H9 (cell line): ENCODE results near the gene MROH2B. TPM values are rescaled to one million over a fixed set of nuclear protein-coding genes. Genes with fewer than 3 reads are reported as not detected.
"Not testable (repeated sequence)": the region's sequence is repeated elsewhere in the genome, so short reads cannot be mapped to it uniquely, and the experiment has no call there.

Source experiments
- DNase-seq: peaks from one replicate; pipeline ENCODE4 v3.0.0-alpha.2; 2017
- H2AFZ ChIP-seq: one replicate; pipeline ENCODE4 v1.6.1; 2013; ENCODE audit warnings: mild to moderate bottlenecking, low read length, control low read depth, moderate library complexity
- H2AK5ac ChIP-seq: 2 replicates; pipeline ENCODE4 v1.6.1; 2013; ENCODE audit warnings: low read length, control low read depth, mixed read lengths; ENCODE audit not compliant: insufficient read length
- H2BK120ac ChIP-seq: one replicate; pipeline ENCODE4 v1.6.1; 2013; ENCODE audit warnings: low read depth, mild to moderate bottlenecking, low read length, control low read depth, inconsistent platforms; ENCODE audit not compliant: poor library complexity, severe bottlenecking
- H2BK12ac ChIP-seq: 2 replicates; pipeline ENCODE4 v1.6.1; 2013; ENCODE audit warnings: low read length, control low read depth, mixed read lengths, low read depth; ENCODE audit not compliant: insufficient read length
- H2BK15ac ChIP-seq: 2 replicates; pipeline ENCODE4 v1.6.1; 2013; ENCODE audit warnings: low read depth, low read length, control low read depth
- H2BK20ac ChIP-seq: one replicate; pipeline ENCODE4 v1.6.1; 2013; ENCODE audit warnings: low read depth, mild to moderate bottlenecking, low read length, control low read depth, inconsistent platforms; ENCODE audit not compliant: poor library complexity, severe bottlenecking
- H2BK5ac ChIP-seq: 2 replicates; pipeline ENCODE4 v1.6.1; 2013; ENCODE audit warnings: low read length, control low read depth, mixed read lengths; ENCODE audit not compliant: insufficient read length
- H3K14ac ChIP-seq: 2 replicates; pipeline ENCODE4 v1.6.1; 2013; ENCODE audit warnings: low read length, control low read depth; ENCODE audit not compliant: insufficient read depth
- H3K18ac ChIP-seq: 2 replicates; pipeline ENCODE4 v1.6.1; 2013; ENCODE audit warnings: low read depth, mild to moderate bottlenecking, mixed read lengths, low read length, control low read depth; ENCODE audit not compliant: insufficient read length
- H3K23ac ChIP-seq: 2 replicates; pipeline ENCODE4 v1.6.1; 2013; ENCODE audit warnings: low read length, control low read depth, mixed read lengths, low read depth; ENCODE audit not compliant: insufficient read length
- H3K23me2 ChIP-seq: 2 replicates; pipeline ENCODE4 v1.6.1; 2013; ENCODE audit warnings: low read depth, mild to moderate bottlenecking, mixed read lengths, low read length, control low read depth; ENCODE audit not compliant: insufficient read length, poor library complexity, severe bottlenecking
- H3K27ac ChIP-seq: 2 replicates; pipeline ENCODE4 v1.5.1; 2013; ENCODE audit warnings: low read length, control low read depth, mixed read lengths, low read depth; ENCODE audit not compliant: insufficient read length
- H3K27me3 ChIP-seq: 2 replicates; pipeline ENCODE4 v1.6.1; 2013; ENCODE audit warnings: low read length, control low read depth, inconsistent platforms; ENCODE audit not compliant: insufficient read depth
- H3K4ac ChIP-seq: 2 replicates; pipeline ENCODE4 v1.6.1; 2013; ENCODE audit warnings: low read depth, mild to moderate bottlenecking, control low read depth, inconsistent platforms, low read length, moderate library complexity
- H3K4me1 ChIP-seq: 2 replicates; pipeline ENCODE4 v1.6.1; 2013; ENCODE audit warnings: low read length, control low read depth, inconsistent platforms; ENCODE audit not compliant: insufficient read depth
- H3K4me2 ChIP-seq: 2 replicates; pipeline ENCODE4 v1.6.1; 2013; ENCODE audit warnings: low read length, control low read depth, mixed read lengths; ENCODE audit not compliant: insufficient read length, insufficient read depth
- H3K56ac ChIP-seq: 2 replicates; pipeline ENCODE4 v1.6.1; 2013; ENCODE audit warnings: low read depth, mild to moderate bottlenecking, mixed read lengths, low read length, control low read depth; ENCODE audit not compliant: insufficient read length
- H3K79me1 ChIP-seq: 2 replicates; pipeline ENCODE4 v1.6.1; 2013; ENCODE audit warnings: low read depth, mild to moderate bottlenecking, moderate library complexity, low read length, control low read depth, inconsistent platforms; ENCODE audit not compliant: insufficient read depth, poor library complexity, severe bottlenecking
- H3K79me2 ChIP-seq: 2 replicates; pipeline ENCODE4 v1.6.1; 2013; ENCODE audit warnings: low read length, control low read depth, inconsistent platforms; ENCODE audit not compliant: insufficient read depth
- H3K9ac ChIP-seq: 2 replicates; pipeline ENCODE4 v1.6.1; 2013; ENCODE audit warnings: low read length, control low read depth, mixed read lengths; ENCODE audit not compliant: insufficient read length; ENCODE audit errors: extremely low read depth
- H3K9me3 ChIP-seq: one replicate; pipeline ENCODE4 v1.6.1; 2013; ENCODE audit warnings: low read depth, low read length, inconsistent platforms; ENCODE audit not compliant: control insufficient read depth
- H3T11ph ChIP-seq: one replicate; pipeline ENCODE4 v1.6.1; 2013; ENCODE audit warnings: mild to moderate bottlenecking, low read length, control low read depth, inconsistent platforms
- H4K20me1 ChIP-seq: one replicate; pipeline ENCODE4 v1.6.1; 2013; ENCODE audit not compliant: control insufficient read depth, insufficient read length, insufficient read depth
- H4K5ac ChIP-seq: 2 replicates; pipeline ENCODE4 v1.6.1; 2013; ENCODE audit warnings: low read depth, mild to moderate bottlenecking, mixed read lengths, low read length, control low read depth; ENCODE audit not compliant: insufficient read length
- H4K8ac ChIP-seq: replicated peaks from 2 replicates; pipeline ENCODE4 v1.6.1; 2013; ENCODE audit warnings: low read length, control low read depth, mixed read lengths, low read depth; ENCODE audit not compliant: insufficient read length
- H4K91ac ChIP-seq: 2 replicates; pipeline ENCODE4 v1.6.1; 2013; ENCODE audit warnings: low read depth, mild to moderate bottlenecking, moderate library complexity, mixed read lengths, low read length, control low read depth; ENCODE audit not compliant: insufficient read length
- H3K27ac Mint-ChIP-seq, 3 experiments: 2 replicates in 2 of 3; 3 replicates in 1 of 3; pipeline ENCODE4 v1.8.0; 2020 to 2021; ENCODE audit warnings: mixed read lengths in 3 of 3, mild to moderate bottlenecking in 1 of 3, moderate library complexity in 1 of 3
- H3K27me3 Mint-ChIP-seq: 2 replicates; pipeline ENCODE4 v1.8.0; 2021; ENCODE audit warnings: low read depth, mild to moderate bottlenecking, moderate library complexity, mixed read lengths
- H3K36me3 Mint-ChIP-seq, 3 experiments: 2 replicates in 2 of 3; 3 replicates in 1 of 3; pipeline ENCODE4 v1.8.0; 2020 to 2021; ENCODE audit warnings: low read depth in 3 of 3, mixed read lengths in 3 of 3; ENCODE audit not compliant: insufficient read depth in 1 of 3
- H3K4me1 Mint-ChIP-seq, 2 experiments: 2 replicates each; pipeline ENCODE4 v1.8.0; 2020; ENCODE audit warnings: mixed read lengths in 2 of 2
- H3K4me3 Mint-ChIP-seq, 2 experiments: 2 replicates in 1 of 2; 3 replicates in 1 of 2; pipeline ENCODE4 v1.8.0; 2020 to 2021; ENCODE audit warnings: mild to moderate bottlenecking in 2 of 2, mixed read lengths in 2 of 2, moderate library complexity in 1 of 2
- H3K9me3 Mint-ChIP-seq, 2 experiments: 2 replicates in 1 of 2; 3 replicates in 1 of 2; pipeline ENCODE4 v1.8.0; 2020; ENCODE audit warnings: mild to moderate bottlenecking in 2 of 2, mixed read lengths in 2 of 2, moderate library complexity in 1 of 2
- CTCF ChIP-seq: fragments of 200-600 bp; sonication (generic); conservative IDR thresholded peaks from 3 replicates; pipeline ENCODE4 v1.8.0; 2021; ENCODE audit warnings: antibody characterized with exemption, mild to moderate bottlenecking
- WGBS: extraction: QIAGEN DNeasy Blood & Tissue Kit; methylation state at CpG from one replicate; pipeline ENCODE4 v1.1.7; 2013; ENCODE audit warnings: missing lambda C conversion rate, low lambda C conversion rate, mixed read lengths; ENCODE audit not compliant: insufficient read length; ENCODE audit errors: extremely low coverage; 5-methylcytosine and 5-hydroxymethylcytosine counted together
- total RNA-seq: library from RNA; stranded (reverse); gene quantifications from 2 replicates; pipeline ENCODE4 v1.2.1, GENCODE V29; 2021

MROH2B gene
- total RNA-seq, 1 experiment from 2014 or later: not detected

GRCh38 chr5:41032973-41033372 lies 38.2 kb downstream of the MROH2B start:
- no peak overlapping the region for H4K5ac ChIP-seq
- no peak overlapping the region for H4K91ac ChIP-seq
- H3K27me3 ChIP-seq: no peaks in the 10 kb centered on the region
- H2BK20ac ChIP-seq: no peak overlapping the region
- no peak overlapping the region for H2AK5ac ChIP-seq
- no peak overlapping the region for H3K23ac ChIP-seq
- Mint-ChIP-seq H3K27me3 (no peaks in the 10 kb centered on the region), H3K36me3 (no peaks in the 10 kb centered on the region), H3K9me3 (peaks cover 4 to 5% of the 10 kb centered on the region in 2 experiments; a peak in 2 of 5 replicates), H3K4me3 (no peak overlapping the region), H3K27ac (no peak overlapping the region), H3K4me1 (no peaks in the 10 kb centered on the region)
- H3K14ac ChIP-seq: no peak overlapping the region
- no peak overlapping the region for H3K56ac ChIP-seq
- no peaks in the 10 kb centered on the region for H3K9me3 ChIP-seq
- H3K79me1 ChIP-seq: no peaks in the 10 kb centered on the region
- H3K4me1 ChIP-seq: no peaks in the 10 kb centered on the region
- no peak overlapping the region for H3K9ac ChIP-seq
- no peak overlapping the region for H2AFZ ChIP-seq
- H3K4ac ChIP-seq: no peak overlapping the region
- no peak overlapping the region for H3K18ac ChIP-seq
- no peak overlapping the region for H2BK5ac ChIP-seq
- DNase-seq: no peak
- H3K4me2 ChIP-seq: no peak overlapping the region
- H4K20me1 ChIP-seq: no peaks in the 10 kb centered on the region
- no peak overlapping the region for H4K8ac ChIP-seq
- H3K27ac ChIP-seq: no peak overlapping the region
- no peak overlapping the region for H2BK12ac ChIP-seq
- no peaks in the 10 kb centered on the region for H3K23me2 ChIP-seq
- H3T11ph ChIP-seq: no peak overlapping the region
- H2BK120ac ChIP-seq: no peak overlapping the region
- no peaks in the 10 kb centered on the region for H3K79me2 ChIP-seq
- no peak for TF ChIP-seq CTCF
- H2BK15ac ChIP-seq: no peak overlapping the region

- H3K4me1 Mint-ChIP-seq: not testable (repeated sequence)
Observed at GRCh38 chr5:41022600-41022999, 48.5 kb downstream of the MROH2B start.

More at GRCh38 chr5:41022600-41022999, 48.5 kb downstream of the MROH2B start:
- not testable (repeated sequence) for H3K27ac Mint-ChIP-seq, H3K23ac ChIP-seq, H3K4ac ChIP-seq, H4K20me1 ChIP-seq, H3K27ac ChIP-seq, H2AFZ ChIP-seq, H3K18ac ChIP-seq, H3K27me3 ChIP-seq, H3K14ac ChIP-seq, H2BK5ac ChIP-seq, H4K5ac ChIP-seq, H2BK20ac ChIP-seq, H4K8ac ChIP-seq, H3K4me1 ChIP-seq, H3K27me3 Mint-ChIP-seq, H2BK12ac ChIP-seq, H2AK5ac ChIP-seq, H3K79me1 ChIP-seq, H2BK15ac ChIP-seq, H3K4me2 ChIP-seq, DNase-seq, H3K9ac ChIP-seq, H3K79me2 ChIP-seq, H3K9me3 ChIP-seq, H3K56ac ChIP-seq, H3K4me3 Mint-ChIP-seq, H3T11ph ChIP-seq, H3K23me2 ChIP-seq, H4K91ac ChIP-seq, H2BK120ac ChIP-seq
- WGBS: no CpG with 5 or more reads among the region's 8 CpGs
- peaks cover 27 to 36% of the 10 kb centered on the region in 2 experiments for H3K9me3 Mint-ChIP-seq
- H3K36me3 Mint-ChIP-seq: peaks cover 7 to 18% (median 11%) of the 10 kb centered on the region in 3 experiments
